Nephron (organoid): Measurements from ENCODE around the gene INHBA.

Experiments used
- H3K27ac Mint-ChIP-seq, 3 experiments: 2 replicates each; pipeline ENCODE4 v1.8.0; 2020; ENCODE audit warnings: mixed read lengths in 3 of 3, mild to moderate bottlenecking in 2 of 3, moderate library complexity in 1 of 3
- H3K27me3 Mint-ChIP-seq: 2 replicates; pipeline ENCODE4 v1.8.0; 2021; ENCODE audit warnings: low read depth, mild to moderate bottlenecking, moderate library complexity, mixed read lengths
- H3K36me3 Mint-ChIP-seq: 2 replicates; pipeline ENCODE4 v1.8.0; 2020; ENCODE audit warnings: low read depth, mixed read lengths
- H3K4me1 Mint-ChIP-seq: 2 replicates; pipeline ENCODE4 v1.8.0; 2020; ENCODE audit warnings: mixed read lengths
- H3K4me3 Mint-ChIP-seq, 3 experiments: 2 replicates each; pipeline ENCODE4 v1.8.0; 2020; ENCODE audit warnings: mild to moderate bottlenecking in 3 of 3, mixed read lengths in 3 of 3, moderate library complexity in 2 of 3
- H3K9me3 Mint-ChIP-seq: 2 replicates; pipeline ENCODE4 v1.8.0; 2020; ENCODE audit warnings: mixed read lengths
- TF ChIP-seq, protein P1 (sequence below), 3 experiments: fragments of 200-600 bp; sonication (generic); IDR thresholded peaks; one replicate each; pipeline ENCODE4 v1.5.0; 2021; ENCODE audit warnings: antibody characterized with exemption in 3 of 3; ENCODE audit not compliant: unreplicated experiment in 3 of 3

The INHBA gene

DNA sequence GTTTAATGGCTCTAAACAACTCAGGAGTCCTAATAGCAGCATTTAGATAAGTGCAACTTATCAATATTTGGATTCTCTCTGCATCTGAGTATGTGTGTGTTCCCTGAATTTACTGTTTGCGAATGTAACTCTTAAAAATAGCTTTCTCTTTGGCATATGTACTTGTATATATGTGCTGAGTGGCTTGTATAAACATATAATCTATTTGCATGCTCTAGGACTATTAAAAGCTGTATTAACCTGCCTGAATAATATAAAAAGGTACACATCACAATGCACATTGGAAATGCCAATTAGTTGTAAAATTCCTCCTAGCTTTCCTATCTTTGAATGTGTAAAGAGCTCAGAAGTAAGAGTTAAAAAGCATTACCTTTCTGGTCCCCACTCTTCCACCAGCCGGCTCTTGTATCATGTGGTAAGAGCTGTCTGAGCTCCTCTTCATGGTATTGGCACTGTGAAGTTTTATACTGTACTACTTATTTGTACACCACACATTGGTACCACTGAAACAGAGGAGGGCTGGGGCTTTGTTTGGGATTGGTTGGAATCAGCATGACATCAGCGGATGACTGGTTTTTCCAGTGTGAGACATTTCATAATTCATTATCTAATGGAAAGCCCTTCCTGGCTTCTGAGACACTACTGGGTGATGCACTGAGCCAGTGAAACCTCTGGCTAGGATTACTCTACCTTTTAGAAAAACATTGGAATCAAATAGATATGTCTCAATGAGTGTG is at the start of gene INHBA:
TSS of gene INHBA (minus strand) at position 456 of the 737 bp plus-strand sequence. CDS start 2,716 bp downstream, outside the sequence.
- Mint-ChIP-seq H3K27me3 (peaks cover 51% of the 10 kb centered on the region), H3K4me1 (peaks cover 46% of the 10 kb centered on the region), H3K27ac (peak within 1 kb of the TSS; percentile 79 to 96 (median 87)), H3K4me3 (peak within 1 kb of the TSS; percentile 91 to 92 (median 92)), H3K9me3 (no peaks in the 10 kb centered on the region), H3K36me3 (no peaks in the 10 kb centered on the region)
- TF ChIP-seq, protein P1, sequence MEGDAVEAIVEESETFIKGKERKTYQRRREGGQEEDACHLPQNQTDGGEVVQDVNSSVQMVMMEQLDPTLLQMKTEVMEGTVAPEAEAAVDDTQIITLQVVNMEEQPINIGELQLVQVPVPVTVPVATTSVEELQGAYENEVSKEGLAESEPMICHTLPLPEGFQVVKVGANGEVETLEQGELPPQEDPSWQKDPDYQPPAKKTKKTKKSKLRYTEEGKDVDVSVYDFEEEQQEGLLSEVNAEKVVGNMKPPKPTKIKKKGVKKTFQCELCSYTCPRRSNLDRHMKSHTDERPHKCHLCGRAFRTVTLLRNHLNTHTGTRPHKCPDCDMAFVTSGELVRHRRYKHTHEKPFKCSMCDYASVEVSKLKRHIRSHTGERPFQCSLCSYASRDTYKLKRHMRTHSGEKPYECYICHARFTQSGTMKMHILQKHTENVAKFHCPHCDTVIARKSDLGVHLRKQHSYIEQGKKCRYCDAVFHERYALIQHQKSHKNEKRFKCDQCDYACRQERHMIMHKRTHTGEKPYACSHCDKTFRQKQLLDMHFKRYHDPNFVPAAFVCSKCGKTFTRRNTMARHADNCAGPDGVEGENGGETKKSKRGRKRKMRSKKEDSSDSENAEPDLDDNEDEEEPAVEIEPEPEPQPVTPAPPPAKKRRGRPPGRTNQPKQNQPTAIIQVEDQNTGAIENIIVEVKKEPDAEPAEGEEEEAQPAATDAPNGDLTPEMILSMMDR (IDR thresholded peaks at IDR 0.05; ENCODE audit: unreplicated experiment in 3 of 3) = no peak

DNA sequence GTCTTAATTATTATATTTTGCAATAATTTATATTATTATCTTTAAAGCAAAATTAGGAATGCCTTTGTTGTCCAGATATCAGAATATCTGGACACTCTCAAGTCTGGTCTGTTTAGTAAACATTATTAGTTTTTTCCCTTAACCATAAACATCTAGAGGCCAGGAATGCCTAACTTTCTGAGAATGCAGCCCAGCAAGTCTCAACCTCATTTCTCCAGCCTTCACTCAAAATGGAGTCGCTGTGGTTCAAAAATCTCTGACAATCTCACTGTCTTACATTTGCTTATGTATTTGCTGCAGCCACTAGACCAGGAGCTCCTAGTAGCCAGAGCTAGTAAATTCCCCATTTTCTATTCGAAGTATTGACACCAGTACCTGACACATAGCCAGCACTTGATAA is 49.7 kb upstream of the INHBA start:
- H3K27me3 Mint-ChIP-seq = no peaks in the 10 kb centered on the region

DNA sequence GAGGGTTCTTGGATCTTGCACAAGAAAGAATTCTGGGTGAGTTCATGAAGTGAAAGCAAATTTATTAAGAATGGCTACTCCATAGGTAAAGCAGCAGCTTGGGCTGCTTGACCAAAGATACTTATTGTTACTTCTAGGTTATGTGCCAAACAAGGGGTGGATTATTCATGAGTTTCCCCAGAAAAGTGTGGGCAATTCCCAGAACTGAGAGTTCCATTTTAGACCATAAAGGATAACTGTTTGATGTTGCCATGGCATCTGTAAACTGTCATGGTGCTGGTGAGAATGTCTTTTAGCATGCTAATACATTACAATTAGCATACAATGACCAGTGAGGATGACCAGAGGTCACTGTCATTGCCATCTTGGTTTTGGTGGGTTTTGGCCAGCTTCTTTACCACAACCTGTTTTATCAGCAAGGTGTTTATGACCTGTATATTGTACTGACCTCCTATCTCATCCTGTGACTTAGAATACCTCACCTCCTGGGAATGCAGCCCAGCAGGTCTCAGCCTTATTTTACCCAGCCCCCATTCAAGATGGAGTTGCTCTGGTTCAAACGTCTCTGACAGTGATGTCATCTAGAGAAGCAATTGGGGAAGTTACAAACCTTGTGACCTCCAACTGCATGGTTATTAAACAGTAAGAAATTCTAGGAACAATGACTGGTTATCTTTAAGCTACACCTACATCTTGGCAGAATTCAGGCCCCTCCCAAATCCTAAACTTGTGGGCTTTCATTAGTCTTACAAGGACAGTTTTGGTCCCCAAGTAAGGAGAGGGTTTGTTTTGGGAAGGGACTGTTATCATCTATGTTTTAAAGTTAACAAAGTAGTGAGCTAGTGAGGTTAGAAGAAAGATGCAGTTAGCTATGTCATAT is 48.0 kb upstream of the INHBA start:
- Mint-ChIP-seq H3K4me1 (no peaks in the 10 kb centered on the region), H3K36me3 (no peaks in the 10 kb centered on the region), H3K4me3 (no peak overlapping the region), H3K27me3 (no peaks in the 10 kb centered on the region), H3K27ac (no peak overlapping the region), H3K9me3 (peaks cover 25% of the 10 kb centered on the region)
- TF ChIP-seq, protein P1 (IDR thresholded peaks at IDR 0.05; ENCODE audit: unreplicated experiment in 3 of 3) = no peak

More for the DNA sequence above, 49.7 kb upstream of the INHBA start:
- Mint-ChIP-seq H3K4me1 (no peaks in the 10 kb centered on the region), H3K27ac (no peak overlapping the region), H3K4me3 (no peak overlapping the region), H3K36me3 (no peaks in the 10 kb centered on the region), H3K9me3 (peaks cover 36% of the 10 kb centered on the region)
- TF ChIP-seq, protein P1 (IDR thresholded peaks at IDR 0.05; ENCODE audit: unreplicated experiment in 3 of 3) = no peak

DNA sequence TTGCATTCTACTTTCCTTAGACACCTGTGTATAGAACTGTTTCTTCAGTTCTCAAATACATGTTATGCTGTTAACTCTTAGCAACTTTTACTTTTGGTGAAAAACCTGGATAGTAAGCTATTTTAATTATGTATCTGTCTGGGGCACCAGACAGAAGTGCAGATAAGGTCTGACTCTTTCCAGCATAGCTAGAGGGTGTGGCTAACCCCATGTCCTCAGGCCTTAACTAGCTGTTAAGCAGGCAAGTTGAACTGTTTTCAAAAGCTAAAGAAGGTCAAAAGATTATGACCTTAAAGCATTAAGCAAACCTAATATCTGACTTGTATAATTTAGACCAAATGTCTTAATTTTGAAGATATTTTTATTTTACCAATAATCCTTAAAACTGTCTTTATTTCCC is 45.1 kb upstream of the INHBA start:
- Mint-ChIP-seq H3K27ac (no peak overlapping the region), H3K36me3 (no peaks in the 10 kb centered on the region), H3K4me1 (peaks cover 4% of the 10 kb centered on the region), H3K27me3 (no peaks in the 10 kb centered on the region), H3K9me3 (peaks cover 20% of the 10 kb centered on the region), H3K4me3 (no peak overlapping the region)
- TF ChIP-seq, protein P1 (IDR thresholded peaks at IDR 0.05; ENCODE audit: unreplicated experiment in 3 of 3) = no peak

DNA sequence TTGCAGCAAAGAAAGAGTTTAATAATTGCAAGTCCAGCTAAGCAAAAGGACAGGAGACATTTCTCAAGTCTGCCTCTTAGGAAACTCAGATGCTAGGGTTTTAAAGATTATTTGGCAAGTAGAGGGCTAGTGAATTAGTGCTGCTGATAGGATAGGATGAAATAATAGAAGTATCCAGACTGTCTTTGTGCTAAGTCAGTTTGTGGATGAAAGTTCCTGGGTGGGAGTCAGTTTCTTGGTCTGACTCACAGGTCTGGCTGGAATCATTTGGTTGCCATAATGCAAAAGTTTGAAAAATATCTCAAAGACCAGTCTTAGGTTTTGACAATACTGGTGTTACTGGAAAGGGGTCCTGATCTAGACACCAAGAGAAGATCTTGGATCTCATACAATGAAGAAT is 42.6 kb upstream of the INHBA start:
- Mint-ChIP-seq H3K27ac (no peak overlapping the region), H3K4me1 (peaks cover 4% of the 10 kb centered on the region), H3K27me3 (no peaks in the 10 kb centered on the region), H3K36me3 (no peaks in the 10 kb centered on the region), H3K9me3 (peaks cover 25% of the 10 kb centered on the region), H3K4me3 (no peak overlapping the region)
- TF ChIP-seq, protein P1 (IDR thresholded peaks at IDR 0.05; ENCODE audit: unreplicated experiment in 3 of 3) = no peak
